ENCODE data around the gene SMG6.
A peak's percentile ranks its signal among the peaks of the same experiment; 100 is the strongest.

Gene SMG6

GRCh38 chr17:2123375-2124251 is 180.0 kb downstream of the SMG6 start:
- no peaks in the 10 kb centered on the region for H3K27me3 ChIP-seq (replicated peaks; ENCODE audit: control insufficient read depth, insufficient read depth, low read length)
- no peak for TF ChIP-seq CTCF (IDR thresholded peaks at IDR 0.05; ENCODE audit: insufficient read depth, low read length, poor library complexity, severe bottlenecking)
- H3K4me3 ChIP-seq (replicated peaks; ENCODE audit: low read depth, low read length) = no peak overlapping the region
- H3K36me3 ChIP-seq (ENCODE audit: control insufficient read depth, insufficient read depth, low read length) = no peaks in the 10 kb centered on the region; the same call in none of the 2 replicates
- peak; percentile 33 for DNase-seq (ENCODE audit: extremely low read depth, insufficient read length)

- H3K27me3 ChIP-seq (replicated peaks; ENCODE audit: control insufficient read depth, insufficient read depth, low read length) = no peaks in the 10 kb centered on the region
- TF ChIP-seq CTCF (IDR thresholded peaks at IDR 0.05; ENCODE audit: insufficient read depth, low read length, poor library complexity, severe bottlenecking) = no peak
- DNase-seq (ENCODE audit: extremely low read depth, insufficient read length) = peak; percentile 54
- no peaks in the 10 kb centered on the region; the same call in none of the 2 replicates for H3K36me3 ChIP-seq (ENCODE audit: control insufficient read depth, insufficient read depth, low read length)
- H3K4me3 ChIP-seq (replicated peaks; ENCODE audit: low read depth, low read length) = no peak overlapping the region
These were observed 180.8 kb downstream of the SMG6 start for GRCh38 chr17:2122641-2123302.

DNA sequence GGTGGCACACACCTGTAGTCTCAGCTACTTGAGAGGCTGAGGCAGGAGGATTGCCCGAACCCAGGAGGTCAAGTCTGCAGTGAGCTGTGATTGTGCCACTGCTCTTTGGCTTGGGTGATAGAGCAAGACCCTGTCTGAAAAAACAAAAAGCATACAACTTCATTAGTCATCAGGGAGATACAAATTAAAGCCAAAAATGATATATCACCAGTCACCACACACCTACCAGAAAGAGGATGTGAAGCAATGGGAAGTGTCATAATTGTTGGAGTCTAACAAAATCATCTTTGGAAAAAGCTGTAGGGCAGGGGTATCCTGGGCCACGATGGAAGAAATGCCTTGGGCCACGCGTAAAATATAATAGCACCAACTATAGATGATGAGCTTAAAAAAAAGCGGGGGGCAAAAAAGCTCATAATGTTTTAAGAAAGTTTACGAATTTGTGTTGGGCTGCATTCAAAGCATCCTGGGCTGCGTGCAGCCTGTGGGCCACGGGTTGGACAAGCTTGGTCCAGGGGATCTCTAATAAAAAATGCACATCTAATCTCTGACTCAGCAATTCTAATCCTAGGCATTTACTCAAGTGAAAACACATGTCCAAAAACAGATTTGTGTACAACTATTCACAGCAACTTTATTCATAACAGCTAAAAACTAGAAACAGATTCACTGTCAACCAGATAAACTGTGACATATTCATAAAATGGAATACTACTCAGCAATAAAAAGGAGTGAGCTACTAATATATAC is 182.8 kb downstream of the SMG6 start:
- no peak overlapping the region for H3K4me3 ChIP-seq (replicated peaks; ENCODE audit: low read depth, low read length)
- no peak for DNase-seq (ENCODE audit: extremely low read depth, insufficient read length)
- no peaks in the 10 kb centered on the region for H3K27me3 ChIP-seq (replicated peaks; ENCODE audit: control insufficient read depth, insufficient read depth, low read length)
- no peak for TF ChIP-seq CTCF (IDR thresholded peaks at IDR 0.05; ENCODE audit: insufficient read depth, low read length, poor library complexity, severe bottlenecking)
- no peaks in the 10 kb centered on the region; the same call in none of the 2 replicates for H3K36me3 ChIP-seq (ENCODE audit: control insufficient read depth, insufficient read depth, low read length)

DNA sequence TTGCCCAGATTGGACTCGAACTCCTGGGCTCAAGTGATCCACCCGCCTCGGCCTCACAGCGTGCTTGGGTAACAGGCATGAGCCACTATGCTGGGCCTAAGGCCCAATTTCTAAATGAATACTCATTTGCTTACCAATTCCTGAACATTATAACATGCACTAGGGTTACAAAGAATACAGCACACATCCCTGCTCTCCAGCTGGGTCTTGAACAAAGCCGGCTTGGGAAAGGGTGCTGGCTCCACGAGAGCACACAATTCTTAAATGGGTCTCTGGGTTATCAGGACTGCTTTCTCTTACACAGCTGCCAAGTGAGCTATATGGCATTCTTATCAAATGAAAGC is 190.3 kb downstream of the SMG6 start:
- no peak for DNase-seq (ENCODE audit: extremely low read depth, insufficient read length)
- TF ChIP-seq CTCF (IDR thresholded peaks at IDR 0.05; ENCODE audit: insufficient read depth, low read length, poor library complexity, severe bottlenecking) = no peak
- no peak overlapping the region for H3K4me3 ChIP-seq (replicated peaks; ENCODE audit: low read depth, low read length)
- H3K36me3 ChIP-seq (ENCODE audit: control insufficient read depth, insufficient read depth, low read length) = no peaks in the 10 kb centered on the region; the same call in 1 of the 2 replicates
- no peaks in the 10 kb centered on the region for H3K27me3 ChIP-seq (replicated peaks; ENCODE audit: control insufficient read depth, insufficient read depth, low read length)

GRCh38 chr17:2111691-2112090 is 191.9 kb downstream of the SMG6 start:
- Histone ChIP-seq H3K36me3 (ENCODE audit: control insufficient read depth, insufficient read depth, low read length) (no peaks in the 10 kb centered on the region; the same call in 1 of the 2 replicates), H3K27me3 (replicated peaks; ENCODE audit: control insufficient read depth, insufficient read depth, low read length) (no peaks in the 10 kb centered on the region), H3K4me3 (replicated peaks; ENCODE audit: low read depth, low read length) (no peak overlapping the region)
- DNase-seq (ENCODE audit: extremely low read depth, insufficient read length) = no peak
- TF ChIP-seq CTCF (IDR thresholded peaks at IDR 0.05; ENCODE audit: insufficient read depth, low read length, poor library complexity, severe bottlenecking) = no peak
